IPS-15b (cell line): ENCODE measurements around the gene FGF11.

Experiments used
- H3K27me3 ChIP-seq: one replicate; pipeline ENCODE4 v1.6.1; 2013; ENCODE audit warnings: low read length; ENCODE audit not compliant: control insufficient read depth, insufficient read depth
- H3K36me3 ChIP-seq: one replicate; pipeline ENCODE4 v1.6.1; 2013; ENCODE audit warnings: low read length; ENCODE audit not compliant: control insufficient read depth, insufficient read depth
- H3K4me1 ChIP-seq: one replicate; pipeline ENCODE4 v1.6.1; 2013; ENCODE audit warnings: mild to moderate bottlenecking, low read length; ENCODE audit not compliant: control insufficient read depth, insufficient read depth
- H3K4me3 ChIP-seq: one replicate; pipeline ENCODE4 v1.5.1; 2013; ENCODE audit warnings: low read depth, low read length
- H3K9ac ChIP-seq: one replicate; pipeline ENCODE4 v1.6.1; 2013; ENCODE audit warnings: low read depth, mild to moderate bottlenecking, low read length
- H3K9me3 ChIP-seq: one replicate; pipeline ENCODE4 v1.6.1; 2013; ENCODE audit warnings: mild to moderate bottlenecking, low read length; ENCODE audit not compliant: control insufficient read depth, insufficient read depth

FGF11 gene

DNA sequence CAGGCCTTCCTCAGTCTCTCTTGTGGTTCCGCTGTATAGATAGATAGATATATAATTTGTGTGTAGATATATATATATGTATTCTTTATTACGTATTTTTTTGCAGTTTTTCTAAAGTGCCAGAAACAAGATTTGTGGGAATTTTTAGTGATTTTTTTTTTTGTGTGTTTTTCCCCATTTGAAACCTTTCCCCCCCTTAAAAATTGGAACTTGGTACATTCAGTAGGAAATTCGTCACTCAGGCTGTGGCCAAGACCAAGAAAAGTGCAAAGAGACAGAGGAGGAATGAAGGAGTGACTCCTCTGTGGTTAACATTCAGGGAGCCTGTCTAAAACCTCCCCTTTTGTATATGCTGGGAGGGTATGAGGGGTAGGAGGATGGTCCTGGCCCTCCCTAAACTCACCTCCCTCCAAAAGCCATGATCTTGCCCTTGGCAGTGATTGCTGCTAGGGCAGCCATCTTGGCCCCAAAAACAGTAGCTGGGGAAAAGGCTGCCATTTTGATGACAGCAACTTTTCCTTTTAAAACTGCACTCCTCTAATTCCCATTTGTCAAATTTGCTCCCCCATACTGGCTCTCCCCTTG lies 20.7 kb downstream of the FGF11 start:
- H3K9ac ChIP-seq, result no peak overlapping the region
- H3K27me3 ChIP-seq, result peaks cover 2% of the 10 kb centered on the region
- peaks cover 2% of the 10 kb centered on the region for H3K36me3 ChIP-seq
- peaks cover 4% of the 10 kb centered on the region for H3K4me1 ChIP-seq
- H3K4me3 ChIP-seq, result no peak overlapping the region
- H3K9me3 ChIP-seq, result no peaks in the 10 kb centered on the region

DNA sequence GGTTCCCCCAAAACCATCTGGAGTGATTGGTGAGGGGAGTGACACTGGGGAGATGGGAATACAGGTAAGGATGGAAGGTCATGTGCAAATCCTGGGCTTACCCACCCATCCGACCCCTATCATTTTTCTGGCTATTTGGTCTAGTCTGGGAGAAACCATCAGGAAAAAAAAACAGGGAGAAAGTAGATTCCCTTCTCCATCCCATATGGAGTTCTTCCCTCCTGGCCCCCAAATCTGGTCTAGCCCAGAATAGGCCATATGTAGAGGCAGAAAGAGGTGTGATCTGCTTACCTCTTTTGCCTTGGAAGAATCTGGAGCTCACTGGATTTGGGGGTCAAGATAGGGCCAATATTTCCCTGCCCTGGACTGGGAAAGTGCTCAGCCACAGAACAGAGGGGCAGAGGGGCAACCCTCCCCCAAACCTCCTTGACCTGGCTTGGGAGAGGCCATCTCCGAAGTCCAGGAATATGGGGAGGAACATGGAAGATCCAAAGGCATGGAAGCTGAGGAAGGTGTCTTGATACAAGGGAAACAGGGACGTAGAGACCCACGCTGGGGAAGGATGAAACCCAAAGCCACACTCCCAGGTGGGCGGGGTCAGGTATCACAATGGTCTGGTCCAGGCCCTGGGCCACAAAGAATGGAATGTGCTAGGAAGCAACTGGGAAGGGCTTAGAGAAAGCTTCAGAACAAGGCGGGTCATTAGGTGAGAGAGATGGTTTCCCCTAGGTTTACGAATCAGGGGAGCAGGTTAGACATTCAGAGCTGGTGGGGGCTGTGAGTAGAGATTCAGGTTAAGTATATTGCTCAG lies 21.7 kb downstream of the FGF11 start:
- Histone ChIP-seq H3K4me1 (peaks cover 4% of the 10 kb centered on the region), H3K4me3 (no peak overlapping the region), H3K36me3 (peaks cover 2% of the 10 kb centered on the region), H3K27me3 (peaks cover 2% of the 10 kb centered on the region), H3K9ac (no peak overlapping the region), H3K9me3 (no peaks in the 10 kb centered on the region)

DNA sequence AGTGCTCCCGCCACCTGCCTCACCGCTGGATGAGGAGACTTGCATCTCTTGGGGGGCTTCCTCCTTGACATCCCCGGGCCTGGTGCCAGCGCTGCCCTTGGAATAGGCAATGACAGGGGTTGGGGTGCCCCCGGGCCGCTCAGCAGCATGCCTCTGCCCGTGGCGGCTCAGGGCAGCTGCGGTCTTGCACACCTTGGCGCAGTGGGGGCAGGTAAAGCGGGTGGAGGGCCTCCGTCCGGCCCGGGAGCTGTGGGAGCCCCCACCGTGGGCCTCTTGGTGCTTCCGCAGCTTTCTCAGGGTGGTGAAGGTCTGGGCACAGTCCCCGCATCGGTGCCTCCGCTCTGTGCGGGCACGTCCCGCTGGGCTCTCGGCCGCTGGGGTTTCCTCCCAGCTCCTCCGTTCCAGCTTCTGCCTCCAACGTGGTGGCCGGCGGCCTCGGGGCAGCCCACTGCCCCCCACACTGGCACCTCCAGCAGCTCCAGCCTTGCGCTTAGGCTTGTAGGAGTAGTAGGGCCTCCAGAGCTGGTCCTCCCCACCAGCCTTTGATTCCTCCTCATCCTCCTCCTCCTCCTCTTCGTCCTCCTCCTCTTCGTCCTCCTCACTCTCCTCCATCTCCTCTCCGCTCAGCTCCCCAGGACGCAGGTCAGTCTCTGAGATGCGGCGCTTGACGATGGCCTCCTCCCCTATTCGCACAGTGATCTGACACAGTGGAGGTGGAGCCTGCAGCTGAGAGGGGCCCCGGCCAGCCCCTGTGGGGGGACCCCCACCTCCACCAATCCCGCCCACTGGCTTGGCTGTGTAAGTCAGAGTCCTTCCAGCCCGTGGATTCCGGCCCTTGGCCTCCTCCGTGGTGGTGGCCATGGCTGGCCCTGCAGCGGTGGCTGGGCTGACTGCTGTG lies 23.4 kb downstream of the FGF11 start:
- H3K27me3 ChIP-seq, result peaks cover 2% of the 10 kb centered on the region
- no peaks in the 10 kb centered on the region for H3K9me3 ChIP-seq
- H3K4me1 ChIP-seq, result peaks cover 4% of the 10 kb centered on the region
- no peak overlapping the region for H3K9ac ChIP-seq
- H3K36me3 ChIP-seq, result peaks cover 2% of the 10 kb centered on the region
- H3K4me3 ChIP-seq, result no peak overlapping the region

DNA sequence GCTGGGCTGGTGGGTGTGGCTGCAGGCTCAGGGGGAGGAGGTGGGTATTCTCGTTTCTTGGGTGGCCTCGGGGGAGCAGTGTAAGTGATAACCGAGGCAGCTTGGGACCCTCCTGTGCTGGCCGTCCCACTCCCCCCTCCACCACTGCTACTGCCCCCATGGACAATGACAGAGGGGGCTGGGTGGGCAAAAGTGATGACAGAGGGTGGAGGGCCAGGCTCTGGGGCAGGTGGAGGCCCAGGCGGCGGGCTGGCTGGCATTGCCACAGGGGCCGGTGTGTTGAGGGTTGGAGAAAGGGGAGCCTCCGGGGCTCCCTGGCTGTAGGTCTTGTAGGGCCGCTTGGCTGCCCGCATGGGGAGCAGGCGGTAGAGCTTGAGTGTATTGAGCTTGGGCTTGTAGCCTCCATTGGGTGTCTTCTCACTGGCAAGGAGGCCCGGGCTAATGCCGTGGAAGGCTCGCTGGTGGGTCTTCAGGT lies 24.1 kb downstream of the FGF11 start:
- H3K36me3 ChIP-seq, result peaks cover 2% of the 10 kb centered on the region
- H3K4me1 ChIP-seq, result peaks cover 4% of the 10 kb centered on the region
- peaks cover 2% of the 10 kb centered on the region for H3K27me3 ChIP-seq
- H3K4me3 ChIP-seq, result no peak overlapping the region
- H3K9me3 ChIP-seq, result no peaks in the 10 kb centered on the region
- H3K9ac ChIP-seq, result no peak overlapping the region

DNA sequence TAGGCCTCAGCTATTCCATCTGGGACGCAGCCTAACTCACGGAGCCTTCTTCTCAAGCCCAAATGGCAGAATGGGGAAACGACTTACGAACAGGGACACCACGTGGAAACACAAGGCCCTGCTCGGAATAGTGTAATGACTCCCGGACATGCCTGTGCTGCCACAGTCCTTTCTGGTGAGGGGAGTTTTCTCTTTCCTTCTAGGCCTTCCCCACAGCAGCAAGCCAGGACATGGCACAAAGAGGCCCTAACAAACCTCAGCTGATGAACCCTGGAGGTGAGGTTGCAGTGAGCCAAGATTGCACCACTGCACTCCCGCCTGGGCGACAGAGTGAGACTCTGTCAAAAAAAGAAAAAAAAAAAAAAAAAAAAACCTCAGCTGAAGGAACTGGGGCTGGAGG lies 24.8 kb downstream of the FGF11 start:
- Histone ChIP-seq H3K4me1 (peaks cover 4% of the 10 kb centered on the region), H3K9me3 (no peaks in the 10 kb centered on the region), H3K4me3 (no peak overlapping the region), H3K27me3 (peaks cover 2% of the 10 kb centered on the region), H3K36me3 (peaks cover 2% of the 10 kb centered on the region), H3K9ac (no peak overlapping the region)

DNA sequence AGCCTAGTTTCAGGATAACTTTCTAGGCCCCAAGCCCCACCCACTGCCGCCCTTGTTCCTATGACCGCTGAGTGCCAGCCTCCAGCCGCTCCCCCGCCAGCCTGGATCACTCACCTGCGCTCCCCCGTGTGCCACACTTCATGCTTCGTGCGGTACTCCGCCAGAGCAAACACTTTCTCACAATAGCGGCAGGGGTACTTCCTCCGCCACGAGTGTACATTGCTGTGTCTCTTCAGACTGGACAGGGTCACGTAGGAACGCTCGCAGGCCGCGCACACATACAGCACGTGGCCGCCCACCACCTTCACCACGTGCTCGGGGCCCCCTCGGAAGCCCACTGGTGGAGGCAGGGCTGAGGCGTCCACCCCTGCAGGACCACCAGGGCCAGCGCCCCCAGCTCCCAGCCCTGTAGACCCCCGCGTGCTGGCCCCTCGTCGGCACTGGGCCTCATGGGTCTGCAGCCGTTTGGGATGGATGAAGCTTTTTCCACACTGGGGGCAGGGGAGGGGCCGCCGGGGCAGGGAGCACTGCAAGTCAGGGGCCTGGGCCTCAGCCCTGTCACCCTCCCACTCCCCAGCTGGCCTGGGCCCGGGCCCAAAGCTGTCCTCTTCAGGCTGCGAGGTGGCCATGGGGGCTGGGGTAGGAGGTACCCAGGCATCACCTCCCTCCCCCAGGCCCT lies 26.4 kb downstream of the FGF11 start:
- no peaks in the 10 kb centered on the region for H3K9me3 ChIP-seq
- H3K27me3 ChIP-seq, result peaks cover under 1% of the 10 kb centered on the region
- H3K9ac ChIP-seq, result no peak overlapping the region
- peaks cover 4% of the 10 kb centered on the region for H3K4me1 ChIP-seq
- H3K36me3 ChIP-seq, result peaks cover 2% of the 10 kb centered on the region
- no peak overlapping the region for H3K4me3 ChIP-seq

DNA sequence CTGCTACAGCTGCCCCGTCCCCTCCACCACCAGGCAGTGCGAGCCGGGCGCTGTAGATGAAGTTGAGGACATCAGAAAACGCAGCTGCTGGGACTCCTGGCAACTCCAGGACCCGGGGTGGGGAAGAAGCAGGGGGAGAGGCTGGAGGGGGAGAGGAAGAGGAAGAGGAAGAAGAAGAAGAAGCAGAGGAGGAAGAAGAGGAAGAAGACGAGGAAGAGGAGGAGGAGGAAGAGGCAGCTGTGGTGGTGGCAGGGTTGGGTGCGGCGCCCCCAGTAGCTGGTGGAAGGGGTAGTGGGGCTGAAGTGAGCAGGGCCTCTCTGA lies 27.0 kb downstream of the FGF11 start:
- no peaks in the 10 kb centered on the region for H3K27me3 ChIP-seq
- H3K4me1 ChIP-seq, result no peaks in the 10 kb centered on the region
- peaks cover 2% of the 10 kb centered on the region for H3K36me3 ChIP-seq
- H3K9ac ChIP-seq, result no peak overlapping the region
- H3K9me3 ChIP-seq, result no peaks in the 10 kb centered on the region
- no peak overlapping the region for H3K4me3 ChIP-seq

DNA sequence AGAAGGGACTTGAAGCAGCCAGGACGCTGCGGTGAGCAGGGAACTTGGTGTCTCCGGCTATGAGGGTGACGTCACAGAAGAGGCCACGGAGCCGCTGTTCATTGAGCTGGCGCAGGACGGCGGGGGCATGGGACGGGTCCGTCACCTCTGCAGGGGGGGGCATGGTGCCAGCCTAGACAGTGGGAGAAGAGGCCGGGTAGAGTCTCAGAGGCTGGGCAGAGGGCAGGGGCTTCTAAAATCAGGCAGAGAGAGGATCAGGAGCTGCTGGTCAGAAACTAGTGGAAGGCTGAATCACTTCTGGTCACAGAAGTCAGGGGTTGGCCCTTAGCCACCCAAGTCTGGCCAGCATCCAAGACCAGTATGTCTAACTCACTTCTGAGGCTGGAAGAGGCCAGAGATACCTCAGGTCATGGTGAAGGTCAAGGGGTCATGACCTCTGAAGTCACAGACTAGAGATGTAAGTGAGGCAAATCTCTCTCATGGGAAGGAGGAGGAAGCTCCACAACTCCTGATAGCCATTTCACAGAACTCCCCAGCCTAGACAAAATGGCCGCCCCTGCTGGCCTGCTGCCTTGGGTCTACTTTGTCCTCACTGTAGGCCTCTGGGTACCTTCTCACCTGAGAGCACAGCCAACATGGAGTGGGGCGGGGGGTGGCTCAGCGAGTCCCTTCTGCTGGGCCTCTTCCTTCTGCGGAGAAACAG lies 27.5 kb downstream of the FGF11 start:
- no peaks in the 10 kb centered on the region for H3K27me3 ChIP-seq
- H3K4me1 ChIP-seq, result no peaks in the 10 kb centered on the region
- no peak overlapping the region for H3K9ac ChIP-seq
- no peaks in the 10 kb centered on the region for H3K9me3 ChIP-seq
- H3K4me3 ChIP-seq, result no peak overlapping the region
- peaks cover 2% of the 10 kb centered on the region for H3K36me3 ChIP-seq

DNA sequence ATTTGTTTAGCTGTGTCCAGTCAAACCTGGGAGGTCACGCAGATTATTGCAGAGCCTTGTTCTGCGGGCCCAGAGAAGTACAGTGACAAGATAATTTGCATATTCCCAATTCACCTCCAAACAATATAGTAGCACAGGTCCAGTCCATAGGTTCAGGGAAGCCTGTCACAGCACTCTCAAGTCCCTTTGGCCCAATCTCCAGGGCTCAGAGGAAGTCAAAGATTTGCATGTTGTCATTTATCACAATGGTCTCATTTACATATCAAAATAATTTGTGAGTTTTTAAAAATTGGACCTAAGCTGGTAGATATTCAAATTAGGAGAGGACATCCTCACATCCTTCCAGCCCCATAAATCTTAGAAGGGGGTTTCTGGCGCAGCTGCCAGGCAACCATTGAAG lies 28.2 kb downstream of the FGF11 start:
- Histone ChIP-seq H3K36me3 (peaks cover 2% of the 10 kb centered on the region), H3K9ac (no peak overlapping the region), H3K9me3 (no peaks in the 10 kb centered on the region), H3K4me1 (no peaks in the 10 kb centered on the region), H3K4me3 (no peak overlapping the region), H3K27me3 (no peaks in the 10 kb centered on the region)

DNA sequence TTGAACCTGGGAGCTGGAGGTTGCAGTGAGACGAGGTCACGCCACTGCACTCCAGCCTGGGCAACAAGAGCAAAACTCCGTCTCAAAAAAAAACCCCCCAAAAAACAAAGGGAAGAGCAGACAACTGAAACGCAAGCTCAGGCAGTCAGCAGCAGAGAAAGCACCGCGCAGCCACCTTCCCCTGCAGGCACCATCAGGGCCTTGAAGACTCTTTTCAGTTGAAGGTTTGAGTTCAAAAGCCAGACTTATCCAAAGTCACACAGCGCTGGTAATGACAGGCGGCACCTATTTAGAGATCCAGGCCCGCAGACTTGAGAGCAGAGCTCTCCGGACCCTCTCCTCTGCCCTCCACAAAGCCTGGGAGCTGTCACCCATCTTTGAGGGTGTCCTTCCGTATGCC lies 29.0 kb downstream of the FGF11 start:
- Histone ChIP-seq H3K9ac (no peak overlapping the region), H3K36me3 (peaks cover 2% of the 10 kb centered on the region), H3K4me3 (no peak overlapping the region), H3K27me3 (no peaks in the 10 kb centered on the region), H3K4me1 (no peaks in the 10 kb centered on the region), H3K9me3 (no peaks in the 10 kb centered on the region)

DNA sequence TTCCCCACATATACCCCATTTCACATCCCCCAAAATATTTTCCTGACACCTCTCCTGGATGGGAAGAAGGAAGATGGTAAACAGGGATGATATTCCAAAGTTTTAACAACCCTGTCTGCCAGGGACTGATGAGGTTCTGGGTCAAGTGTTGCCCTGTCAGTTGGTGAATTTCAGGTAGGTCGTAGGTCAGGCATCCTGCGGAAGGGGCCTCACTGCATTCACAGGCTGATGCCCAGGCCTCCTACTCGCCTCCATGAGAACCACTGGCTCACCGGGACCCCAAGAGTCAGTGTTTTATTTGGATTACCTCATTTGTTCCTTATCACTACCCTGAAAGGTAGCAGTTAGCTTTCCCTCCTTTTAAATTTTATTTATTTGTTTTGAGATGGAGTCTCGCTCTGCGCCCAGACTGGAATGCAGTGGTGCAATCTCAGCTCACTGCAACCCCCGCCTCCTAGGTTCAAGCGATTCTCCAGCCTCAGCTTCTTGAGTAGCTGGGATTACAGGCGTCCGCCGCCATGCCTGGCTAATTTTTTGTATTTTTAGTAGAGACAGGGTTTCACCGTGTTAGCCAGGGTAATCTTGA lies 29.6 kb downstream of the FGF11 start:
- Histone ChIP-seq H3K4me1 (no peaks in the 10 kb centered on the region), H3K27me3 (no peaks in the 10 kb centered on the region), H3K9ac (no peak overlapping the region), H3K36me3 (peaks cover 2% of the 10 kb centered on the region), H3K9me3 (no peaks in the 10 kb centered on the region), H3K4me3 (no peak overlapping the region)
